GM12878 (cell line): ENCODE results near the gene CRB2. TPM values are rescaled to one million over a fixed set of nuclear protein-coding genes. Genes with fewer than 3 reads are reported as not detected.

Experiments used
- ATAC-seq: fragments of 200-7000 bp; cut with Tn5 transposase; 3 replicates; pipeline ENCODE4 v1.9.1; 2020; ENCODE audit warnings: mild to moderate bottlenecking, moderate library complexity
- BruUV-seq: library from RNA; stranded (reverse); fragments of 400-500 nt; replicated peaks from 2 replicates; lab custom pipeline; 2021; lab: Mats Ljungman, UMichigan
- CTCF ChIA-PET: fragments of 300-600 bp; sonication (Branson Sonifier 250); formaldehyde crosslinking; extraction: SDS; loops from one replicate; lab custom pipeline; 2021; ENCODE audit warnings: inconsistent platforms; lab: Yijun Ruan, JAX
- POLR2A ChIA-PET: fragments of 350-600 bp; formaldehyde crosslinking; extraction: SDS; loops from one replicate; lab custom pipeline; 2021; ENCODE audit warnings: inconsistent platforms; lab: Charles Lee
- RAD21 ChIA-PET: fragments of 300-600 bp; sonication (Branson Sonifier 250); formaldehyde crosslinking; loops from one replicate; lab custom pipeline; 2023; ENCODE audit warnings: antibody characterized with exemption; ENCODE audit not compliant: unreplicated experiment; lab: Charles Lee
- SMC1A ChIA-PET: fragments of 300-600 bp; sonication (Branson Sonifier 250); formaldehyde crosslinking; loops from one replicate; lab custom pipeline; 2023; ENCODE audit not compliant: unreplicated experiment, uncharacterized antibody; lab: Charles Lee
- DNase-seq: peaks from one replicate; pipeline ENCODE4 v3.0.0-alpha.2; 2011; ENCODE audit warnings: low read depth, low spot score
- FAIRE-seq: peaks from 3 replicates; lab custom pipeline; 2011; peaks lifted over from hg19 to GRCh38; lab: Jason Lieb, UNC
- H2AFZ ChIP-seq: 2 replicates; pipeline ENCODE4 v1.6.0; 2011; ENCODE audit warnings: low read depth, low read length, control low read depth; ENCODE audit not compliant: control insufficient read depth
- H3K27ac ChIP-seq: 2 replicates; pipeline ENCODE4 v1.5.1; 2011; ENCODE audit warnings: control low read depth; ENCODE audit not compliant: control insufficient read depth, insufficient read depth
- H3K27me3 ChIP-seq, 2 experiments: replicated peaks in 1 of 2; 2 replicates each; pipeline versions ENCODE4 v1.6.0 to v1.6.1; 2011; ENCODE audit warnings: low read length in 1 of 2; ENCODE audit not compliant: control insufficient read depth in 2 of 2, insufficient read depth in 2 of 2
- H3K36me3 ChIP-seq, 2 experiments: 2 replicates each; pipeline ENCODE4 v1.5.1; 2011; ENCODE audit warnings: low read length in 1 of 2; ENCODE audit not compliant: control insufficient read depth in 2 of 2, insufficient read depth in 2 of 2
- H3K4me1 ChIP-seq: 2 replicates; pipeline ENCODE4 v1.6.1; 2011; ENCODE audit warnings: mild to moderate bottlenecking, low read length, moderate library complexity, mixed read lengths; ENCODE audit not compliant: control insufficient read depth, insufficient read depth
- H3K4me2 ChIP-seq: 2 replicates; pipeline ENCODE4 v1.6.0; 2011; ENCODE audit warnings: control low read depth; ENCODE audit not compliant: control insufficient read depth, insufficient read depth
- H3K4me3 ChIP-seq: fragments of 200-600 bp; sonication (generic); 2 replicates; pipeline ENCODE4 v1.5.1; 2016
- H3K79me2 ChIP-seq: 2 replicates; pipeline ENCODE4 v1.6.0; 2011; ENCODE audit warnings: low read length; ENCODE audit not compliant: control insufficient read depth, insufficient read depth
- H3K9ac ChIP-seq: 2 replicates; pipeline ENCODE4 v1.8.0; 2011; ENCODE audit warnings: low read length, control low read depth, mixed read lengths; ENCODE audit not compliant: control insufficient read depth, insufficient read depth
- H3K9me3 ChIP-seq: replicated peaks from 3 replicates; pipeline ENCODE4 v1.5.1; 2011; ENCODE audit warnings: mild to moderate bottlenecking, low read length; ENCODE audit not compliant: control insufficient read depth, insufficient read depth
- H4K20me1 ChIP-seq: 2 replicates; pipeline ENCODE4 v1.6.0; 2011; ENCODE audit not compliant: control insufficient read depth, insufficient read depth
- CREM ChIP-seq: IDR thresholded peaks from 2 replicates; pipeline ENCODE4 v1.6.1; 2014; ENCODE audit warnings: antibody characterized with exemption, low read depth
- STAT3 ChIP-seq: IDR thresholded peaks from 2 replicates; pipeline ENCODE4 v1.6.1; 2011; ENCODE audit warnings: low read depth, low read length, improper control_type of control experiment
- WGBS: methylation state at CpG from one replicate; pipeline ENCODE4 v1.1.6; 2016; ENCODE audit warnings: low lambda C conversion rate; ENCODE audit not compliant: insufficient replicate concordance, insufficient coverage; ENCODE audit errors: missing lambda C conversion rate; 5-methylcytosine and 5-hydroxymethylcytosine counted together
- in situ Hi-C: fragments of 300-500 bp; cut with MboI; formaldehyde crosslinking; loops from 9 replicates; pipeline ENCODE4 v1.14.3; 2018; ENCODE audit warnings: mixed read lengths
- intact Hi-C: fragments of 100-400 bp; cut with micrococcal nuclease; formaldehyde crosslinking; loops from one replicate; pipeline ENCODE4 v1.14.2; 2022; ENCODE audit not compliant: unreplicated experiment
- polyA plus RNA-seq, 11 experiments: library from polyadenylated mRNA; depleted of rRNA in 4 of 11; unstranded in 6 of 11; stranded (reverse) in 5 of 11; fragments of >200 nt; fragmentation: Nextera tagmentation in 4 of 11; fragmentation: Illumina TruSeq in 1 of 11; extraction: Ambion mirVana in 4 of 11; extraction: Trizol in 1 of 11; gene quantifications; 1 replicate in 1 of 11; 2 replicates in 10 of 11; pipeline versions ENCODE4 v1.2.1 to v1.2.3, GENCODE V29; 2011 to 2016; ENCODE audit warnings: inconsistent platforms in 2 of 11, missing spikeins in 2 of 11, low read depth in 1 of 11
- total RNA-seq, 4 experiments: library from RNA; depleted of rRNA in 3 of 4; stranded (reverse); fragments of >200 nt in 3 of 4; fragmentation: Illumina TruSeq in 1 of 4; extraction: Trizol in 1 of 4; gene quantifications; 2 replicates each; pipeline versions ENCODE4 v1.2.1 to v1.2.3, GENCODE V29; 2013 to 2021
- TF ChIP-seq, protein P1 (sequence below): fragments of 450-650 bp; IDR thresholded peaks from 2 replicates; pipeline ENCODE4 v1.6.1; 2016; ENCODE audit warnings: mild to moderate bottlenecking

The CRB2 gene
- total and polyA plus RNA-seq, 10 of the 15 experiments (the other 5 are each of a cell fraction or from before 2014, with no cell fraction given): 0.01 to 0.80 (median 0.23) TPM; not detected in 3

- no peak for TF ChIP-seq STAT3
- TF ChIP-seq, protein P1, sequence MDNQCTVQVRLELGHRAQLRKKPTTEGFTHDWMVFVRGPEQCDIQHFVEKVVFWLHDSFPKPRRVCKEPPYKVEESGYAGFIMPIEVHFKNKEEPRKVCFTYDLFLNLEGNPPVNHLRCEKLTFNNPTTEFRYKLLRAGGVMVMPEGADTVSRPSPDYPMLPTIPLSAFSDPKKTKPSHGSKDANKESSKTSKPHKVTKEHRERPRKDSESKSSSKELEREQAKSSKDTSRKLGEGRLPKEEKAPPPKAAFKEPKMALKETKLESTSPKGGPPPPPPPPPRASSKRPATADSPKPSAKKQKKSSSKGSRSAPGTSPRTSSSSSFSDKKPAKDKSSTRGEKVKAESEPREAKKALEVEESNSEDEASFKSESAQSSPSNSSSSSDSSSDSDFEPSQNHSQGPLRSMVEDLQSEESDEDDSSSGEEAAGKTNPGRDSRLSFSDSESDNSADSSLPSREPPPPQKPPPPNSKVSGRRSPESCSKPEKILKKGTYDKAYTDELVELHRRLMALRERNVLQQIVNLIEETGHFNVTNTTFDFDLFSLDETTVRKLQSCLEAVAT: 0 out of 2 replicates have a peak, but pooled peaks have one; percentile 3
- TF ChIP-seq CREM: no peak
- Histone ChIP-seq H3K9ac (no peak overlapping the region), H3K36me3 (no peaks in the 10 kb centered on the region), H4K20me1 (no peaks in the 10 kb centered on the region), H3K4me3 (no peak overlapping the region), H3K4me1 (peaks cover 67% of the 10 kb centered on the region), H3K9me3 (no peaks in the 10 kb centered on the region), H2AFZ (no peak overlapping the region), H3K27me3 (no peaks in the 10 kb centered on the region), H3K27ac (no peak overlapping the region), H3K4me2 (no peak overlapping the region; the same call in 1 of the 2 replicates), H3K79me2 (no peaks in the 10 kb centered on the region)
- SMC1A ChIA-PET: interaction anchor here (18.1 kb wide), 1 partner anchor 19 kb away, joined by 268 read pairs; no protein-coding TSS in a partner anchor
- intact Hi-C loops (no loop called here), in situ Hi-C loops (no loop called here)
- no peak for FAIRE-seq
- RAD21 ChIA-PET: interaction anchor here (1.3 to 5.8 kb wide), 3 partner anchors 18 to 85 kb away, joined by 3 to 61 read pairs (median 4); no protein-coding TSS in a partner anchor
- WGBS: 56% methylated on average over 5 of the region's 5 CpGs
- CTCF ChIA-PET: interaction anchor here (0.5 to 2.7 kb wide), 10 partner anchors 13 to 227 kb away, joined by 3 to 13 read pairs (median 4); no protein-coding TSS in a partner anchor
- POLR2A ChIA-PET: interaction anchor here (1.5 kb wide), 1 partner anchor 15 kb away, joined by 4 read pairs; no protein-coding TSS in a partner anchor
- BruUV-seq: no TSS peak
- no peak for ATAC-seq
- DNase-seq: no peak
These were observed 35.2 kb upstream of the CRB2 start for GRCh38 chr9:123320814-123321213.
